Astrocyte (in vitro differentiated cells and primary cell): ENCODE results near the gene HOXD12.

Source experiments
- CTCF ChIP-seq: IDR thresholded peaks from 2 replicates; pipeline ENCODE4 v1.5.1; 2011; ENCODE audit warnings: low read depth, mild to moderate bottlenecking, inconsistent platforms, low read length, moderate library complexity; ENCODE audit not compliant: insufficient read depth
- EZH2 ChIP-seq: IDR thresholded peaks from 2 replicates; pipeline ENCODE4 v1.6.1; 2012; ENCODE audit warnings: mild to moderate bottlenecking, low read length, inconsistent platforms; ENCODE audit not compliant: insufficient read depth

DNA sequence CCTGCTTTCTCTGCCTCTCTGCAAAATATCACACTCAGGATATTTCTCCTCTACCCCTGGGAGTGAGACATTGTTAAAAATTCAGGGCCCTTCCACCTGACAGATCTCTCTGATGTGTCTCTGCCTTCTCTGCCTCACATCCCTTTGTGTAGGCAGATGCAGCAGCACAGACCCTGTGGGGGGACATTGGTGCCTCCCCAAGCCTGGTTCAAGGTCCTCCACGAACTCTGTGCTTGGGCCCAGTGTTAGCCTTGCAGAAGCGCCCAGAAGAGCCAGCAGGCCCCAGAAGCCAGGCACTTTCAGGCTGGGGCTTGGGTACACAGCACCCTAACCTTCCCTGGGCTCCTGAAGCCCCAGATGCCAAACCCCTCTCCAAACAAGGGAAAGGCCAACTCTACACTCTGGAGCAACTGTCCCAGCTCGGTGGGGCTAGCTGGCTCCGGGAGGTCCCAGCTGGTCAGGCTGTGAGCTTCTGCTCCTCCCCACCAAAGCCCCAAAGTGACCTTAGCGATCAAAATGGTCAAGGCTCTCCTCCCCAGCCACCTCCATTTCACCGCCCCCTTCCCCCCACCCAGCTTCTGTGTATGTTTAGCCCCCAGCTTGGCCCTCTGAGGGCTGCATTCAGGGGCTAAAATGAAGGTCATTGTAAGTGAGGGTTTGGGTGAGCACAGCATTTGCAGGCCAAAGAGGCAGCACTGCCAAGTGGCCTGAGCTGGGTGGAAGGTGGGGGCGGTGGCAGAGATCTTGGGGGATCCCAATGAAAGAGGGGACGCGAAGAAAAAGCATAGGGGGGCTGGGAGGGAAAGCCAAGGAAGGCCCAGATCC lies 25.6 kb downstream of the HOXD12 start:
- TF ChIP-seq CTCF (no peak), EZH2 (peak; percentile 8)
